Vagina (tissue), 2 donors: ENCODE data around the gene ZNF687.

ENCODE experiments used
- CTCF ChIP-seq, 3 experiments: fragments of 450-650 bp in 2 of 3; fragments of 200-600 bp in 1 of 3; sonication (generic) in 1 of 3; IDR thresholded peaks; one replicate each; pipeline ENCODE4 v1.5.1; 2017 to 2019; ENCODE audit warnings: antibody characterized with exemption in 3 of 3, mild to moderate bottlenecking in 2 of 3, moderate library complexity in 2 of 3
- POLR2A ChIP-seq, 2 donors: fragments of 450-650 bp; IDR thresholded peaks; one replicate each; pipeline ENCODE4 v1.6.1; 2017; ENCODE audit warnings: antibody characterized with exemption in 2 of 2, mild to moderate bottlenecking in 2 of 2, moderate library complexity in 2 of 2
- POLR2AphosphoS5 ChIP-seq, 2 donors: sonication (generic); formaldehyde crosslinking; IDR thresholded peaks; one replicate each; pipeline ENCODE4 v1.9.0; 2017; ENCODE audit warnings: antibody characterized with exemption in 2 of 2, mild to moderate bottlenecking in 2 of 2, low read depth in 1 of 2; ENCODE audit not compliant: insufficient read depth in 1 of 2

- no peak for TF ChIP-seq CTCF (IDR thresholded peaks at IDR 0.05)
- no peak for TF ChIP-seq POLR2AphosphoS5 (IDR thresholded peaks at IDR 0.05; ENCODE audit: insufficient read depth in 1 of 2, low read depth in 1 of 2)
- TF ChIP-seq POLR2A (IDR thresholded peaks at IDR 0.05): no peak
These were observed 28.9 kb downstream of the ZNF687 start for GRCh38 chr1:151311011-151311410.
